ENCODE measurements around the gene UMODL1.

UMODL1 gene

GRCh38 chr21:42027085-42027821, 43.9 kb upstream of the UMODL1 start (continued):
- TF ChIP-seq, protein P1, sequence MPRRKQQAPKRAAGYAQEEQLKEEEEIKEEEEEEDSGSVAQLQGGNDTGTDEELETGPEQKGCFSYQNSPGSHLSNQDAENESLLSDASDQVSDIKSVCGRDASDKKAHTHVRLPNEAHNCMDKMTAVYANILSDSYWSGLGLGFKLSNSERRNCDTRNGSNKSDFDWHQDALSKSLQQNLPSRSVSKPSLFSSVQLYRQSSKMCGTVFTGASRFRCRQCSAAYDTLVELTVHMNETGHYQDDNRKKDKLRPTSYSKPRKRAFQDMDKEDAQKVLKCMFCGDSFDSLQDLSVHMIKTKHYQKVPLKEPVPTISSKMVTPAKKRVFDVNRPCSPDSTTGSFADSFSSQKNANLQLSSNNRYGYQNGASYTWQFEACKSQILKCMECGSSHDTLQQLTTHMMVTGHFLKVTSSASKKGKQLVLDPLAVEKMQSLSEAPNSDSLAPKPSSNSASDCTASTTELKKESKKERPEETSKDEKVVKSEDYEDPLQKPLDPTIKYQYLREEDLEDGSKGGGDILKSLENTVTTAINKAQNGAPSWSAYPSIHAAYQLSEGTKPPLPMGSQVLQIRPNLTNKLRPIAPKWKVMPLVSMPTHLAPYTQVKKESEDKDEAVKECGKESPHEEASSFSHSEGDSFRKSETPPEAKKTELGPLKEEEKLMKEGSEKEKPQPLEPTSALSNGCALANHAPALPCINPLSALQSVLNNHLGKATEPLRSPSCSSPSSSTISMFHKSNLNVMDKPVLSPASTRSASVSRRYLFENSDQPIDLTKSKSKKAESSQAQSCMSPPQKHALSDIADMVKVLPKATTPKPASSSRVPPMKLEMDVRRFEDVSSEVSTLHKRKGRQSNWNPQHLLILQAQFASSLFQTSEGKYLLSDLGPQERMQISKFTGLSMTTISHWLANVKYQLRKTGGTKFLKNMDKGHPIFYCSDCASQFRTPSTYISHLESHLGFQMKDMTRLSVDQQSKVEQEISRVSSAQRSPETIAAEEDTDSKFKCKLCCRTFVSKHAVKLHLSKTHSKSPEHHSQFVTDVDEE (CRISPR knock-in tag; IDR thresholded peaks at IDR 0.05), result no peak

- TF ChIP-seq, protein P2, sequence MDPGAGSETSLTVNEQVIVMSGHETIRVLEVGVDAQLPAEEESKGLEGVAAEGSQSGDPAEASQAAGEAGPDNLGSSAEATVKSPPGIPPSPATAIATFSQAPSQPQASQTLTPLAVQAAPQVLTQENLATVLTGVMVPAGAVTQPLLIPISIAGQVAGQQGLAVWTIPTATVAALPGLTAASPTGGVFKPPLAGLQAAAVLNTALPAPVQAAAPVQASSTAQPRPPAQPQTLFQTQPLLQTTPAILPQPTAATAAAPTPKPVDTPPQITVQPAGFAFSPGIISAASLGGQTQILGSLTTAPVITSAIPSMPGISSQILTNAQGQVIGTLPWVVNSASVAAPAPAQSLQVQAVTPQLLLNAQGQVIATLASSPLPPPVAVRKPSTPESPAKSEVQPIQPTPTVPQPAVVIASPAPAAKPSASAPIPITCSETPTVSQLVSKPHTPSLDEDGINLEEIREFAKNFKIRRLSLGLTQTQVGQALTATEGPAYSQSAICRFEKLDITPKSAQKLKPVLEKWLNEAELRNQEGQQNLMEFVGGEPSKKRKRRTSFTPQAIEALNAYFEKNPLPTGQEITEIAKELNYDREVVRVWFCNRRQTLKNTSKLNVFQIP (CRISPR knock-in tag; IDR thresholded peaks at IDR 0.05; ENCODE audit: borderline replicate concordance, low read depth), result no peak
- TF ChIP-seq RARB (CRISPR knock-in tag; IDR thresholded peaks at IDR 0.05) (no peak), ZNF70 (CRISPR knock-in tag; IDR thresholded peaks at IDR 0.05) (no peak), ZNF8 (CRISPR knock-in tag; IDR thresholded peaks at IDR 0.05) (no peak), ZFP30 (CRISPR knock-in tag; IDR thresholded peaks at IDR 0.05) (no peak), ARNTL (CRISPR knock-in tag; IDR thresholded peaks at IDR 0.05; ENCODE audit: borderline replicate concordance, low read depth) (no peak), CSRNP3 (CRISPR knock-in tag; IDR thresholded peaks at IDR 0.05) (no peak), ISL1 (CRISPR knock-in tag; IDR thresholded peaks at IDR 0.05) (no peak), PPARA (CRISPR knock-in tag; IDR thresholded peaks at IDR 0.05; ENCODE audit: borderline replicate concordance) (no peak), TOX (CRISPR knock-in tag; IDR thresholded peaks at IDR 0.05; ENCODE audit: borderline replicate concordance) (no peak)
- TF ChIP-seq, protein P3, sequence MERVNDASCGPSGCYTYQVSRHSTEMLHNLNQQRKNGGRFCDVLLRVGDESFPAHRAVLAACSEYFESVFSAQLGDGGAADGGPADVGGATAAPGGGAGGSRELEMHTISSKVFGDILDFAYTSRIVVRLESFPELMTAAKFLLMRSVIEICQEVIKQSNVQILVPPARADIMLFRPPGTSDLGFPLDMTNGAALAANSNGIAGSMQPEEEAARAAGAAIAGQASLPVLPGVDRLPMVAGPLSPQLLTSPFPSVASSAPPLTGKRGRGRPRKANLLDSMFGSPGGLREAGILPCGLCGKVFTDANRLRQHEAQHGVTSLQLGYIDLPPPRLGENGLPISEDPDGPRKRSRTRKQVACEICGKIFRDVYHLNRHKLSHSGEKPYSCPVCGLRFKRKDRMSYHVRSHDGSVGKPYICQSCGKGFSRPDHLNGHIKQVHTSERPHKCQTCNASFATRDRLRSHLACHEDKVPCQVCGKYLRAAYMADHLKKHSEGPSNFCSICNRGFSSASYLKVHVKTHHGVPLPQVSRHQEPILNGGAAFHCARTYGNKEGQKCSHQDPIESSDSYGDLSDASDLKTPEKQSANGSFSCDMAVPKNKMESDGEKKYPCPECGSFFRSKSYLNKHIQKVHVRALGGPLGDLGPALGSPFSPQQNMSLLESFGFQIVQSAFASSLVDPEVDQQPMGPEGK (CRISPR knock-in tag; IDR thresholded peaks at IDR 0.05; ENCODE audit: borderline replicate concordance), result no peak
- TF ChIP-seq, protein P4, sequence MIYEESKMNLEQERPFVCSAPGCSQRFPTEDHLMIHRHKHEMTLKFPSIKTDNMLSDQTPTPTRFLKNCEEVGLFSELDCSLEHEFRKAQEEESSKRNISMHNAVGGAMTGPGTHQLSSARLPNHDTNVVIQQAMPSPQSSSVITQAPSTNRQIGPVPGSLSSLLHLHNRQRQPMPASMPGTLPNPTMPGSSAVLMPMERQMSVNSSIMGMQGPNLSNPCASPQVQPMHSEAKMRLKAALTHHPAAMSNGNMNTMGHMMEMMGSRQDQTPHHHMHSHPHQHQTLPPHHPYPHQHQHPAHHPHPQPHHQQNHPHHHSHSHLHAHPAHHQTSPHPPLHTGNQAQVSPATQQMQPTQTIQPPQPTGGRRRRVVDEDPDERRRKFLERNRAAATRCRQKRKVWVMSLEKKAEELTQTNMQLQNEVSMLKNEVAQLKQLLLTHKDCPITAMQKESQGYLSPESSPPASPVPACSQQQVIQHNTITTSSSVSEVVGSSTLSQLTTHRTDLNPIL (CRISPR knock-in tag; IDR thresholded peaks at IDR 0.05; ENCODE audit: low read depth), result no peak
- ATAC-seq, result no peak
Observed at GRCh38 chr21:42027822-42028765, 43.0 kb upstream of the UMODL1 start.

- ATAC-seq, result no peak
- TF ChIP-seq ZFP3 (CRISPR knock-in tag; IDR thresholded peaks at IDR 0.05), result no peak
- TF ChIP-seq TOX (CRISPR knock-in tag; IDR thresholded peaks at IDR 0.05; ENCODE audit: borderline replicate concordance), result no peak
- no peak for TF ChIP-seq ESRRG (CRISPR knock-in tag; IDR thresholded peaks at IDR 0.05)
- TF ChIP-seq, protein P2 (CRISPR knock-in tag; IDR thresholded peaks at IDR 0.05; ENCODE audit: borderline replicate concordance, low read depth), result no peak
- TF ChIP-seq BACH2 (CRISPR knock-in tag; IDR thresholded peaks at IDR 0.05; ENCODE audit: borderline replicate concordance), result no peak
- TF ChIP-seq, protein P4 (CRISPR knock-in tag; IDR thresholded peaks at IDR 0.05; ENCODE audit: low read depth), result no peak
- no peak for TF ChIP-seq TCF4 (CRISPR knock-in tag; IDR thresholded peaks at IDR 0.05; ENCODE audit: borderline replicate concordance)
- no peak for TF ChIP-seq SNAI2 (CRISPR knock-in tag; IDR thresholded peaks at IDR 0.05)
- TF ChIP-seq, protein P1 (CRISPR knock-in tag; IDR thresholded peaks at IDR 0.05), result no peak
- no peak for TF ChIP-seq GLIS3 (CRISPR knock-in tag; IDR thresholded peaks at IDR 0.05)
Observed at GRCh38 chr21:42028766-42029425, 42.2 kb upstream of the UMODL1 start.
